ENCODE results near the gene GLI3. TPM values are rescaled to one million over a fixed set of nuclear protein-coding genes. Genes with fewer than 3 reads are reported as not detected.

The GLI3 gene
- polyA plus RNA-seq, 2 of the 4 experiments (the other 2 are of a cell fraction): 0.09 TPM; not detected in 1

- ChIA-PET CTCF (interaction anchor here (1.0 kb wide), 1 partner anchor 58 kb away, joined by 4 read pairs; no protein-coding TSS in a partner anchor), POLR2A (no interaction called here)
- H3K27ac ChIP-seq: no peak overlapping the region
- H3K4me1 ChIP-seq: peaks cover 8% of the 10 kb centered on the region; the same call in 2 of the 3 replicates
- FAIRE-seq: no peak
- no peak overlapping the region for H3K4me2 ChIP-seq
- no peak overlapping the region for H3K4me3 ChIP-seq
- whole genome bisulfite sequencing (ENCODE audit: missing lambda C conversion rate): 32% methylated on average over 3 of the region's 3 CpGs
- no peaks in the 10 kb centered on the region for H3K9me3 ChIP-seq
- no peak for DNase-seq (ENCODE audit: low read depth in 1 of 2, low spot score in 1 of 2)
- TF ChIP-seq NR3C1 (IDR thresholded peaks at IDR 0.05) (no peak), POLR2AphosphoS2 (conservative IDR thresholded peaks at IDR 0.05; ENCODE audit: low read length) (no peak), GATA3 (IDR thresholded peaks at IDR 0.05; ENCODE audit: borderline replicate concordance) (no peak), ZFP36 (IDR thresholded peaks at IDR 0.05; ENCODE audit: borderline replicate concordance, partially characterized antibody) (no peak), HEYL (CRISPR knock-in tag; IDR thresholded peaks at IDR 0.05) (no peak), HDAC2 (IDR thresholded peaks at IDR 0.05) (no peak), ATOH8 (CRISPR knock-in tag; IDR thresholded peaks at IDR 0.05; ENCODE audit: low read depth) (no peak), EHF (CRISPR knock-in tag; IDR thresholded peaks at IDR 0.05) (no peak), CBX8 (IDR thresholded peaks at IDR 0.05) (no peak), NPAS2 (CRISPR knock-in tag; IDR thresholded peaks at IDR 0.05; ENCODE audit: borderline replicate concordance) (no peak), KDM1A (IDR thresholded peaks at IDR 0.05; ENCODE audit: low read depth) (no peak), HOXB13 (CRISPR knock-in tag; IDR thresholded peaks at IDR 0.05; ENCODE audit: low read depth) (no peak), E2F6 (IDR thresholded peaks at IDR 0.05; ENCODE audit: borderline replicate concordance, low read depth) (no peak), FOXS1 (CRISPR knock-in tag; IDR thresholded peaks at IDR 0.05) (no peak), ELK1 (IDR thresholded peaks at IDR 0.05; ENCODE audit: low read depth, low read length) (no peak), CHD2 (IDR thresholded peaks at IDR 0.05; ENCODE audit: low read length, partially characterized antibody) (no peak), ZNF302 (CRISPR knock-in tag; IDR thresholded peaks at IDR 0.05) (no peak), ZSCAN20 (CRISPR knock-in tag; IDR thresholded peaks at IDR 0.05) (no peak)
- ATAC-seq: no peak
Measured at GRCh38 chr7:41921453-41921981, 315.5 kb downstream of the GLI3 start.

- CTCF ChIA-PET: interaction anchor here (1.4 to 1.8 kb wide), 2 partner anchors 22 to 25 kb away, joined by 3 to 11 read pairs; no protein-coding TSS in a partner anchor
- DNase-seq (ENCODE audit: low read depth in 1 of 2, low spot score in 1 of 2): no peak
- 31% methylated on average over 5 of the region's 5 CpGs for WGBS (ENCODE audit: missing lambda C conversion rate)
Measured at GRCh38 chr7:41918597-41918996, 318.4 kb downstream of the GLI3 start.

GRCh38 chr7:41916450-41916927 is 320.5 kb downstream of the GLI3 start:
- CTCF ChIA-PET: interaction anchor here (1.0 kb wide), 1 partner anchor 12 kb away, joined by 3 read pairs; no protein-coding TSS in a partner anchor
- peak; percentile 89 to 97 for ATAC-seq

More at GRCh38 chr7:41918597-41918996, 318.4 kb downstream of the GLI3 start:
- no peak for TF ChIP-seq HEYL (CRISPR knock-in tag; IDR thresholded peaks at IDR 0.05)
- TF ChIP-seq FOXS1 (CRISPR knock-in tag; IDR thresholded peaks at IDR 0.05): no peak
- no peak for TF ChIP-seq NPAS2 (CRISPR knock-in tag; IDR thresholded peaks at IDR 0.05; ENCODE audit: borderline replicate concordance)
- TF ChIP-seq JUNB (IDR thresholded peaks at IDR 0.05): no peak
- no peak for FAIRE-seq
- Histone ChIP-seq H3K27ac (no peak overlapping the region), H3K4me2 (no peak overlapping the region), H3K4me1 (peaks cover 17% of the 10 kb centered on the region; the same call in 2 of the 3 replicates), H3K4me3 (no peak overlapping the region), H3K9me3 (no peaks in the 10 kb centered on the region)
- POLR2A ChIA-PET: no interaction called here
- no peak for ATAC-seq

More at GRCh38 chr7:41916450-41916927, 320.5 kb downstream of the GLI3 start:
- POLR2A ChIA-PET: no interaction called here
- Histone ChIP-seq H3K9me3 (no peaks in the 10 kb centered on the region), H3K4me3 (no peak overlapping the region), H3K4me2 (peak overlapping the region; percentile 52), H3K27ac (peak overlapping the region; percentile 48 to 73), H3K4me1 (peaks cover 17% of the 10 kb centered on the region; the same call in 2 of the 3 replicates)
- under 1% methylated on average over 5 of the region's 5 CpGs for WGBS (ENCODE audit: missing lambda C conversion rate)
- DNase-seq (ENCODE audit: low read depth in 1 of 2, low spot score in 1 of 2) (peak; percentile 10 to 76), FAIRE-seq (no peak)
- TF ChIP-seq JUN (IDR thresholded peaks at IDR 0.05) (peak; percentile 59 to 76; a peak in 3 of 5 replicates), EP300 (IDR thresholded peaks at IDR 0.05) (peak; percentile 63 to 83; a peak in 3 of 5 replicates), TP53 (CRISPR knock-in tag; IDR thresholded peaks at IDR 0.05) (no peak), MAX (IDR thresholded peaks at IDR 0.05) (peak; percentile 24; the same call in 1 of the 2 replicates), GATA3 (IDR thresholded peaks at IDR 0.05; ENCODE audit: borderline replicate concordance) (peak; percentile 60), JUNB (IDR thresholded peaks at IDR 0.05) (peak; percentile 74), ZC3H11A (IDR thresholded peaks at IDR 0.05) (no peak), RAD21 (conservative IDR thresholded peaks at IDR 0.05 in 1 of 2, IDR thresholded peaks at IDR 0.05 in 1 of 2) (peak in 1 of 2 experiments; percentile 22; a peak in 1 of 5 replicates), MAZ (IDR thresholded peaks at IDR 0.05; ENCODE audit: borderline replicate concordance, low read depth, low read length) (no peak), CEBPB (IDR thresholded peaks at IDR 0.05) (peak; percentile 77 to 83), HES2 (IDR thresholded peaks at IDR 0.05) (peak; percentile 70), FOSL2 (IDR thresholded peaks at IDR 0.05) (peak; percentile 56; the same call in 1 of the 2 replicates), FOSL2 (CRISPR knock-in tag; IDR thresholded peaks at IDR 0.05) (peak; percentile 48), HEYL (CRISPR knock-in tag; IDR thresholded peaks at IDR 0.05) (no peak)
